ENCODE results near the gene GPR15LG.

GPR15LG gene

GRCh38 chr10:84194424-84195043 is 20.9 kb downstream of the GPR15LG start, which contains the start of gene CDHR1:
Gene CDHR1 (plus strand): TSS chr10:84194537. CDS start chr10:84194761, 224 bp downstream.
- peak; percentile 60 for DNase-seq

- DNase-seq = no peak
Measured at GRCh38 chr10:84195044-84195830, 21.6 kb downstream of the GPR15LG start.

- DNase-seq = no peak
Measured at GRCh38 chr10:84196083-84196482, 22.5 kb downstream of the GPR15LG start.

GRCh38 chr10:84196941-84197340 is 23.3 kb downstream of the GPR15LG start:
- DNase-seq = no peak

- DNase-seq = no peak
Measured at GRCh38 chr10:84197643-84198042, 24.0 kb downstream of the GPR15LG start.

- DNase-seq = no peak
Measured at GRCh38 chr10:84198206-84198915, 24.8 kb downstream of the GPR15LG start.

GRCh38 chr10:84200537-84201243 is 27.1 kb downstream of the GPR15LG start:
- DNase-seq = no peak

GRCh38 chr10:84201244-84201606 is 27.6 kb downstream of the GPR15LG start:
- no peak for DNase-seq

- DNase-seq = no peak
Measured at GRCh38 chr10:84201682-84202081, 28.1 kb downstream of the GPR15LG start.

GRCh38 chr10:84202349-84202748 is 28.7 kb downstream of the GPR15LG start:
- no peak for DNase-seq

GRCh38 chr10:84204122-84204521 is 30.5 kb downstream of the GPR15LG start:
- DNase-seq = no peak

GRCh38 chr10:84204610-84205009 is 31.0 kb downstream of the GPR15LG start:
- no peak for DNase-seq

GRCh38 chr10:84205049-84205852 is 31.6 kb downstream of the GPR15LG start:
- DNase-seq = peak; percentile 25

GRCh38 chr10:84205853-84206525 is 32.4 kb downstream of the GPR15LG start:
- no peak for DNase-seq

- no peak for DNase-seq
Measured at GRCh38 chr10:84208023-84208422, 34.4 kb downstream of the GPR15LG start.

- no peak for DNase-seq
Measured at GRCh38 chr10:84211566-84211965, 38.0 kb downstream of the GPR15LG start.

GRCh38 chr10:84212014-84212413 is 38.4 kb downstream of the GPR15LG start:
- DNase-seq = no peak

GRCh38 chr10:84213076-84213475 is 39.5 kb downstream of the GPR15LG start:
- DNase-seq = no peak

- no peak for DNase-seq
Measured at GRCh38 chr10:84214046-84214572, 40.5 kb downstream of the GPR15LG start.

GRCh38 chr10:84214612-84215235 is 41.1 kb downstream of the GPR15LG start:
- no peak for DNase-seq

GRCh38 chr10:84216834-84217233 is 43.2 kb downstream of the GPR15LG start:
- no peak for DNase-seq

All from activated gamma-delta T cell (primary cell).